ENCODE data around the gene HACD2.
"Not testable (repeated sequence)": the region's sequence is repeated elsewhere in the genome, so short reads cannot be mapped to it uniquely, and the experiment has no call there.

Gene HACD2, protein sequence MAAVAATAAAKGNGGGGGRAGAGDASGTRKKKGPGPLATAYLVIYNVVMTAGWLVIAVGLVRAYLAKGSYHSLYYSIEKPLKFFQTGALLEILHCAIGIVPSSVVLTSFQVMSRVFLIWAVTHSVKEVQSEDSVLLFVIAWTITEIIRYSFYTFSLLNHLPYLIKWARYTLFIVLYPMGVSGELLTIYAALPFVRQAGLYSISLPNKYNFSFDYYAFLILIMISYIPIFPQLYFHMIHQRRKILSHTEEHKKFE

GRCh38 chr3:123584988-123585937 is at the start of gene HACD2:
Gene HACD2 (minus strand): TSS chr3:123585053. CDS start chr3:123585027, 26 bp downstream.
- DNase-seq: peak; percentile 98

GRCh38 chr3:123634149-123635051 is 49.5 kb upstream of the HACD2 start:
- no peak for DNase-seq

DNA sequence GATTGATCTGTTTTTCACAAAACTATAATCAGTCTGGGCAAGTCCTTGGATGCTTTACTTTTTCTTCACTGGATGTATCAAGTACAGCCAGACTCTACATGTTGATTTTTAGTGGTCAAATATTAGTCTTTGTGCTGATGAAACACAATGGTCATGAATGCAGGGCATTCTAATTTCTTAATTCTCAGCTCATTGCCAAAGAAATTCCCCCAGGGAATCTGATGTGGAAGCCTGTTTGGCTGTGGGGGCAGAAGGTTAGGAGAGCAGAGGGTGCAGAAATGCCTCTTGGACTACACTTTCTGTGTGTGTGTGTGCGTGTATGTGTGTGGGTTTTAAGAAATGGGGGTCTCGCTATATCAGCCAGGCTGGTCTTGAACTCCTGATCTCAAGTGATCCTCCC is 48.7 kb upstream of the HACD2 start:
- DNase-seq: no peak

GRCh38 chr3:123632161-123632655 is 47.4 kb upstream of the HACD2 start:
- peak; percentile 41 for DNase-seq

DNA sequence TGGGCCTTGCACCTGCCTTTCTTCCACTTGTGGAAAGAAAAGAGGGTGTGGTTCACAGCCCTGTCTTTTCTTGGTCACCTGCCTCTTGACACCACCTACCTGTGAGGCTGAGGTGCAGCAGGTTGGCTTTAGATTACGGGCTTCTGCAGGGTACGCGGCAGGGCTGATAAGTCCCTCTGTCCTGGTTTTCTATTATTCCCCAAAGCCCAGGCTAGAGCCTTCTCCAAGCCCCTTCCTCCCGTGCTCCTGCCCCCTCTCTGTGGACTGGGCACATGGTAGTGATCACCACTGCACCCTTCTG is 44.8 kb upstream of the HACD2 start:
- no peak for DNase-seq

DNA sequence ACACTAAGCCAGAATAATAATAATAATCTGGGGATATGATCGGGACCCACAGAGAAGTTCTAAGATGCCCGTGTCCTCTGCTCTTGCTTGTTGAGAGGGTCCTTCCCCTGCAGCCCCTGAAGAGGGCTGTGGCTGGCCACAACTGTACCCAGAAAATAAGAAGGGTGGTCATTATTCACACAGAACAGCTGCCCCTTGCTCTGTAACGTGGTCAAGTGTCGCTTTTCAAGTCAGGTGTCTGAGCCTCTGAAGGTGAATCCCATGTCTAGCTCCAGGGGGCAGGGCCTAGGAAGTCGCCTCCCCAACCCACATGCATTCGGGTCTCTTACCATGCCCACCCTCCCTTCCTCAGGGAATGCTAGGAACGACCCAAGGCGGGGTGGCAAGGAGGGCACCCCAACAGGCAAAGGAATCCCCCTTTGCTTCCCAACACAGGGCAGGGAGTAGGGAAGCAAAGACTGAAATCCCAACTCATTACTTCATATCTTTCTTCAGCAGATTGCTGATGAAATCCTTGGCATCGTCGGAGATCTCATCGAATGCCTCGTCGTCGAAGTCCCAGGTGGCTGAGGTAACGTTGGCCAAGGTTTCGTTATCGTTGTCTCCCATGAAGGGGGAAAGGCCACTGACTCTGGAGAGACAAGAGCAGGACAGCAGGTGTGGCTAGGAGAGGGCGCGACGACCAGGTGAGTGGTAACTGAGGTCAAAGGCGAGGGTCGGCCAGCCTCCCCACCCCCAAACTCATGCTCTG is 44.3 kb upstream of the HACD2 start:
- no peak for DNase-seq

DNA sequence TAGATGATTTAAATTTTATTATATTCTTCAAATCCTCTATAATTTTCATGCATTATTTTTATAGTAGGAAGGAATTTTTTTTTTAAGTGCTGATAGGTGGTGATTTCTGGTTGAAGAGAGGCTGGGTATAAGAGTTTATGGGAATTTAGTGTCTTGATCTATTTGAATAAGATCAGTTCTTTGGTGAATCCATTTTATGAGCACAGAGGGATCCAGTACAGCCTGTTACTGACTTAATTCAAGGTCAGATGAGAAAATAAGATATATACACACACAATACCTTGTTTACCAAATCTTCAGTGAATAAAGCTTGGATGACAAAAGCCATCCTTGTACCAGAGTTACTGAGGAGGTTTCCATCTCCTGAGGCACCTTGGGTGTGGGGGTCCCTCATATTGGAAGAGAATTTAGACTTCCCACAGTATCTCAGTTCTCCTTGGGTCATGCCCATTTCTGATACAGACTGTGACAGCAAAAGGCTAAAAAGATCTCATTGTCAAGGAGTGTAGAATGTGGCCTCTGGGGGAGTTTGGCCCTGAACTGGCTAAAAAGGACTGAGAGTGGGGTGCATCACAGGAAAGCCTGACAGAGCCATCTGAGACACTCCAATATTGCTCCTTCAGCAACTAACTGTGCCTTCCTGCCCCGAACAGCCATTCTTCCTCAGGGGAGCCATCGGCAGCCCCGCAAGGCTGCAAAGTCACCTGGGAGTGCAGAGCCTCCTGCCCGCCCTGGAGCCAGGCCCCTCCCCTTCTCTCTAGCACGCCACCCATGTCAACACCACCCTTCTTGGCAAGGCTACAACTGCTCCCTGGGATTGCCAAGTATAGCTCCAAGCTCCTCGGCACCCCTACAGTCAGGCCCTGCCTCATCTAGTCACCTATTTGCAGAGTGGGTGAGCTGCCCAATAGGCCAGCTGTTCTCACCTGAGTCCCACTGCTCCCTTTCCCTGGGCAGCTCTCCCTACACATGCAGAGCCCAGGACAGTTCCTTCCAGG is 43.1 kb upstream of the HACD2 start:
- no peak for DNase-seq

GRCh38 chr3:123626881-123627280 is 42.0 kb upstream of the HACD2 start:
- DNase-seq: no peak

- DNase-seq: no peak
Measured at GRCh38 chr3:123624302-123624701, 39.4 kb upstream of the HACD2 start.

- DNase-seq: no peak
Measured at GRCh38 chr3:123623346-123623880, 38.6 kb upstream of the HACD2 start.

DNA sequence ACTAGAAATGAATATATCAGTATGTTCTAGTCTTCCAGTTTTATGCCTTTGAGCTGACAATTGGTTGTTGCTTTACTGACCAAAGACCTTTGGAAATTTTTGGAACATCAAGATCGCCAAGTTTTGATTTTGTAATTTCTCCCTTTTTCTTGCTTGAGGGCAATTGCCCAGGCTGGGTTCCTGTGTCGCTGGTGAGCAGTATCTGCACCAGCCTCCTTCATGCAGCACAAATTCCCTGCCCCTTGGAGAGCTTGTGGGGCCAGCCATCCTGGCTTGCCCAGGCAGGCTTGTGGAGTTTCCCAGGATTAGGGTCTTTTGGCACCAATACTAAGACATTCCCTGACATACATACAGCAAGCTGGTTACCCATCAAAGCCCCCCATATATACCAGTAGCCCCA is 37.9 kb upstream of the HACD2 start:
- DNase-seq: no peak

DNA sequence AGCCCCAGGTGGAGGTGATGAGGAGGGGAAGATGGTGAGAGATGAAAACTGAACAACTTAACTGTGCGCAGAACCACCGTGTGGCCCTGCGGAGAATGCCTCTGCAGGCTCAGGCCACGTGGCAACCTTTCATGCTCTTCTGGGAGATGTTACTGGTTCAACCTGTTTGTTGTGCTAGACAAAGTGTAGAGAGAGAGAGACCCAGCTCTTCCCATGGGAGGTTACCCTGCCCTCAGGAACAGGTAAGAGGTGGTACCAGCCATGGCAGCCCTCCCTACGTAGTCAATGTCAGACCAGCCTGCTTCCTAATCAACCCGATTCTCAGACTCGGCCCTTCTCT is 37.0 kb upstream of the HACD2 start:
- no peak for DNase-seq

GRCh38 chr3:123621186-123621849 is 36.5 kb upstream of the HACD2 start:
- no peak for DNase-seq

- no peak for DNase-seq
Measured at GRCh38 chr3:123620343-123620742, 35.5 kb upstream of the HACD2 start.

DNA sequence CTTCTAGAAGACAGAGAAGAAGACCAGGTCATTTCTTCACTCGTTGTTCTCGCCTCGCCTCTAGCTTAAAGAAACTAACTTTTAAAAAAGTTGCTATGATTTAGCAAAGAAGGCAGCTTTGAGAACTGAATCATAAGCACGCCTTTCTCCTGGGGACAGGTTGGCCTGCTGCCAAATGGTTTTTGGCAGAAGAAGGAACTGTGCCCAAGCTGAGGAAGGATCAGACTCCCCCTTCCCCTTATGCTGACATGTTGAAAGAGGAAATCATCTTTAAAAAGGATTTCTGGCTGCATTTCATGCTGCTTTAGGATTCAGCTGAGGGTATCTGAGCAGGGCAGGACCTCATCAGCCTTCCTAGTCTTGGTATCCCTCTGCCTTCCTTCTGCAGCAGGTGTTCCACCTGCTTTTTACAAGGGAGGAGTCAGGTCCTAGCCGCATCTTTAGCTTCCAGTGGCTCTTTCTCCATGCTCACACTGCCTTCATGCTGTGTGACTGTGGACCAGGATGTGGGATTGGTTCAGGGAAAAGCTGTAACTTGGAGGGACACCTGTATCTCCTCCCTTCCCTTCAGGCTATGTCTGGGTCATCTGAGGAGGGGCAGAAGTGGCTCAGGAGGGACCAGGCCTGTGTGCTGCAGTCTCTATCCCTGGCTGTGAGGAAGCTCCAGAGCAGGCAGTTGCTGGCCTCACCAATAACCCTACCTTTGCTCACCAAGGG is 34.1 kb upstream of the HACD2 start:
- peak; percentile 65 for DNase-seq

DNA sequence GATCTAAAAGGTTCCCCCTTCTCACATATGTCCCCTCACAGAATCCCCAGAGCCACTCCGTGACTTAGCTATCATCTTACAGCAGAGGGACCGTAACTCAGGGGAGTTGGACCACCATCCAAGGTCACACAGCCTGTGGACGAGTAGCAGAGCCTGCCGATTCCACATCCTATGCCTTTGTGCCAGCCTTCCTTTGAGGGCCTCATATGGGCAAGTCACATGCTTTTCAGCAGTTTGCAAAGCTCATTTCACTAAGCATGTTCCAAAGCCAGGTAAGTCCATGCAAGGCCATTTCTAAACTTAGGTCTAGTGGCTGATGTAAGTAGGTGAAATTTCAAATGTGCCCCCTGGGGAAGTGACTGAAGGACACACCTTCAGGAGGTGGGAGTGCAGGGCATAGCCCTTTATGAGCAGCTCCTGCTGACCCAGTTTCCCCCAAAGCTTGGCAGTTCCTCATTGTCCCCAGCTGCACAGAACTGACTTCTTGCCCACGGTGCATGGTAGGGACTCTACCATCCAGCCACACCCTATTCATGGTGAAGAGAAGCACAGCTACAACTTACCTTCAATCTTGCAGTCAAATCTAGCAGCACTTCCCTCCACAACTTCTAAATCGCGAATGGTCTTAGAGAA is 33.3 kb upstream of the HACD2 start:
- DNase-seq: no peak

DNA sequence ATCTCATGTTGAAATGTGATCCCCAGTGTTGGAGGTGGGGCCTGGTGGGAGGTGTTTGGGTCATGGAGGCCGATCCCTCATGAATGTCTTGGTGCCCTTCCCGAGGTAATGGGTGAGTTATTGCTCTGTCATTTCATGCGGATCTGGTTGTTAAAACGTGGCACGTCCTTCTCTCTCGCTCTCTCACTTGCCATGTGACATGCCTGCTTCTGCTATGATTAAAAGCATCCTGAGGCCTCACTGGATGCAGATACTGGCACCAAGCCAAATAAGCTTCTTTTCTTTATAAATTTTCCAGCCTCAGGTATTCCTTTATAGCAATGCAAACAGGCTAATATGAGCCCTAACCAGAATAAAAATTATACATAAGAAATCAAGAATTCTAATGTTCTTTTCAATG is 31.7 kb upstream of the HACD2 start:
- no peak for DNase-seq

GRCh38 chr3:123613543-123613942 is 28.7 kb upstream of the HACD2 start:
- DNase-seq: no peak

GRCh38 chr3:123611674-123612073 is 26.8 kb upstream of the HACD2 start:
- DNase-seq: not testable (repeated sequence)
